Left renal cortex interstitium (tissue), 4 donors: ENCODE data around the gene RASL10B. TPM values are rescaled to one million over a fixed set of nuclear protein-coding genes. Genes with fewer than 3 reads are reported as not detected.

ENCODE experiments used
- DNase-seq, 4 donors: peaks; one replicate each; pipeline ENCODE4 v3.0.0-alpha.2; 2013; ENCODE audit warnings: low read depth in 4 of 4, low spot score in 2 of 4, missing footprints in 1 of 4
- polyA plus RNA-seq, 4 donors: library from polyadenylated mRNA; unstranded; fragments of 120-200 nt; gene quantifications; one replicate each; pipeline ENCODE4 v1.2.1, GENCODE V29; 2013; ENCODE audit not compliant: insufficient read length in 4 of 4

The RASL10B gene
- polyA plus RNA-seq, 4 donors = 12.0 to 16.8 (median 15.3) TPM

- no peak for DNase-seq
Observed at GRCh38 chr17:35791681-35792350, 60.4 kb downstream of the RASL10B start.

Other genes with a start within 250 kb of the RASL10B start
- gene SLFN12L, start 194.0 kb upstream of the RASL10B start, polyA plus RNA-seq = under 1 TPM in 3 of 4 donors, not detected in 1; 0.20 to 0.44 (median 0.26) TPM
- under 1 TPM; 0.08 to 0.31 (median 0.16) TPM for gene SLFN14, start 170.8 kb upstream of the RASL10B start, polyA plus RNA-seq
- gene PEX12, start 153.1 kb upstream of the RASL10B start, polyA plus RNA-seq = 10 to 100 TPM; 10.5 to 12.1 (median 11.3) TPM
- 100 to 1,000 TPM; 117 to 136 (median 121) TPM for gene AP2B1, start 144.3 kb upstream of the RASL10B start, polyA plus RNA-seq
- under 1 TPM in 2 of 4 donors, not detected in 2; 0.13 TPM for gene GAS2L2, start 21.6 kb downstream of the RASL10B start, polyA plus RNA-seq
- gene C17orf50, start 29.2 kb downstream of the RASL10B start, polyA plus RNA-seq = under 1 TPM in 2 of 4 donors, not detected in 2; 0.20 to 0.21 TPM
- gene MMP28, start 64.0 kb downstream of the RASL10B start, polyA plus RNA-seq = 1 to 10 TPM; 1.6 to 2.6 (median 2.0) TPM
- gene TAF15, start 77.8 kb downstream of the RASL10B start, polyA plus RNA-seq = 100 to 1,000 TPM; 182 to 290 (median 223) TPM
- gene HEATR9, start 137.3 kb downstream of the RASL10B start, polyA plus RNA-seq = under 1 TPM in 2 of 4 donors, not detected in 2; 0.10 to 0.16 TPM
- 1 to 10 TPM; 1.3 to 2.1 (median 1.4) TPM for gene CCL5, start 148.7 kb downstream of the RASL10B start, polyA plus RNA-seq
- 1 to 10 TPM; 2.2 to 4.3 (median 2.5) TPM for gene RDM1, start 199.1 kb downstream of the RASL10B start, polyA plus RNA-seq
- not detected for gene LYZL6, start 212.1 kb downstream of the RASL10B start, polyA plus RNA-seq
- gene CCL16, start 249.9 kb downstream of the RASL10B start, polyA plus RNA-seq = under 1 TPM; 0.14 to 0.57 (median 0.27) TPM